H1 (cell line): ENCODE measurements around the gene HSF4. TPM values are rescaled to one million over a fixed set of nuclear protein-coding genes. Genes with fewer than 3 reads are reported as not detected.

Experiments
- CTCF ChIA-PET: fragments of 300-600 bp; sonication (Branson Sonifier 250); formaldehyde crosslinking; loops from one replicate; lab custom pipeline; 2021; ENCODE audit not compliant: partially characterized antibody; lab: Charles Lee
- POLR2A ChIA-PET: fragments of 300-600 bp; sonication (Branson Sonifier 250); formaldehyde crosslinking; loops from one replicate; lab custom pipeline; 2021; ENCODE audit warnings: inconsistent platforms; ENCODE audit not compliant: partially characterized antibody; lab: Charles Lee
- DNase-seq, 2 experiments: peaks; one replicate each; pipeline versions ENCODE4 v3.0.0 to v3.0.0-alpha.2; 2010 to 2022; ENCODE audit warnings: low spot score in 2 of 2, low read depth in 1 of 2, mixed read lengths in 1 of 2
- FAIRE-seq: peaks from 2 replicates; lab custom pipeline; 2011; peaks lifted over from hg19 to GRCh38; lab: Jason Lieb, UNC
- H2AFZ ChIP-seq: 2 replicates; pipeline ENCODE4 v1.8.1; 2012; ENCODE audit warnings: low read length, inconsistent platforms
- H2AK5ac ChIP-seq: 2 replicates; pipeline ENCODE4 v1.6.1; 2013; ENCODE audit warnings: low read depth, low read length
- H2BK120ac ChIP-seq: replicated peaks from 2 replicates; pipeline ENCODE3; 2013; ENCODE audit warnings: low read depth, low read length, inconsistent platforms
- H2BK12ac ChIP-seq: 2 replicates; pipeline ENCODE4 v1.6.1; 2013; ENCODE audit warnings: low read depth, low read length
- H2BK15ac ChIP-seq: 2 replicates; pipeline ENCODE4 v1.6.1; 2013; ENCODE audit warnings: low read length
- H2BK20ac ChIP-seq: 2 replicates; pipeline ENCODE4 v1.6.1; 2013; ENCODE audit warnings: low read length
- H2BK5ac ChIP-seq: 2 replicates; pipeline ENCODE4 v1.6.1; 2013; ENCODE audit warnings: low read depth, low read length
- H3K14ac ChIP-seq: 2 replicates; pipeline ENCODE4 v1.6.1; 2013; ENCODE audit warnings: inconsistent platforms; ENCODE audit not compliant: insufficient read length
- H3K18ac ChIP-seq: 2 replicates; pipeline ENCODE4 v1.6.1; 2013; ENCODE audit warnings: low read length; ENCODE audit errors: extremely low read depth
- H3K23ac ChIP-seq: 2 replicates; pipeline ENCODE4 v1.6.1; 2013; ENCODE audit warnings: inconsistent platforms; ENCODE audit not compliant: insufficient read length
- H3K23me2 ChIP-seq: 2 replicates; pipeline ENCODE4 v1.6.1; 2013; ENCODE audit warnings: low read depth, low read length
- H3K27ac ChIP-seq: 2 replicates; pipeline ENCODE4 v1.6.1; 2011; ENCODE audit warnings: low read depth, low read length, inconsistent platforms
- H3K27me3 ChIP-seq, 4 experiments: replicated peaks in 1 of 4; 1 replicate in 1 of 4; 2 replicates in 3 of 4; pipeline versions ENCODE4 v1.6.1 to v1.8.1; 2011 to 2013; ENCODE audit warnings: low read length in 3 of 4, mild to moderate bottlenecking in 3 of 4, inconsistent platforms in 2 of 4, mixed read lengths in 2 of 4, moderate library complexity in 1 of 4; ENCODE audit not compliant: control insufficient read depth in 3 of 4, insufficient read depth in 3 of 4; ENCODE audit errors: extremely low read depth in 1 of 4
- H3K36me3 ChIP-seq, 4 experiments: 2 replicates each; pipeline versions ENCODE4 v1.6.1 to v1.8.1; 2011 to 2013; ENCODE audit warnings: mild to moderate bottlenecking in 4 of 4, low read length in 3 of 4, moderate library complexity in 2 of 4, control low read depth in 1 of 4, inconsistent platforms in 1 of 4; ENCODE audit not compliant: insufficient read depth in 4 of 4, control insufficient read depth in 2 of 4
- H3K4ac ChIP-seq: replicated peaks from 2 replicates; pipeline ENCODE3; 2013; ENCODE audit warnings: low read length, low read depth, mixed read lengths, inconsistent platforms; ENCODE audit not compliant: insufficient read length
- H3K4me1 ChIP-seq, 4 experiments: replicated peaks in 1 of 4; 1 replicate in 1 of 4; 2 replicates in 3 of 4; pipeline versions ENCODE4 v1.6.1 to v1.8.1; 2011 to 2013; ENCODE audit warnings: low read length in 3 of 4, inconsistent platforms in 2 of 4, mixed read lengths in 1 of 4; ENCODE audit not compliant: insufficient read depth in 4 of 4, control insufficient read depth in 3 of 4
- H3K4me2 ChIP-seq, 2 experiments: 2 replicates each; pipeline versions ENCODE4 v1.6.1 to v1.8.1; 2011 to 2013; ENCODE audit warnings: low read depth in 2 of 2, low read length in 2 of 2, control low read depth in 1 of 2, inconsistent platforms in 1 of 2, mild to moderate bottlenecking in 1 of 2; ENCODE audit not compliant: insufficient read depth in 1 of 2
- H3K4me3 ChIP-seq, 4 experiments: fragments of 200-600, 300-600 bp in 1 of 4; sonication (generic), shearing (Covaris generic), sonication (Bioruptor Twin) in 1 of 4; 2 replicates each; pipeline versions ENCODE4 v1.5.1 to v1.8.1; 2011 to 2016; ENCODE audit warnings: low read length in 4 of 4, low read depth in 3 of 4, control low read depth in 2 of 4, inconsistent platforms in 2 of 4, mild to moderate bottlenecking in 2 of 4, mixed read lengths in 1 of 4, moderate library complexity in 1 of 4; ENCODE audit not compliant: insufficient read depth in 2 of 4; ENCODE audit errors: extremely low read depth in 1 of 4
- H3K56ac ChIP-seq: replicated peaks from 2 replicates; pipeline ENCODE3; 2013; ENCODE audit warnings: low read depth, mild to moderate bottlenecking, mixed read lengths, low read length, inconsistent platforms; ENCODE audit not compliant: insufficient read length
- H3K79me1 ChIP-seq: 2 replicates; pipeline ENCODE4 v1.6.1; 2013; ENCODE audit warnings: low read depth, low read length, control low read depth
- H3K79me2 ChIP-seq, 2 experiments: 2 replicates each; pipeline versions ENCODE4 v1.6.1 to v1.8.1; 2012 to 2013; ENCODE audit warnings: low read length in 2 of 2, mild to moderate bottlenecking in 2 of 2, inconsistent platforms in 1 of 2; ENCODE audit not compliant: insufficient read depth in 2 of 2, control insufficient read depth in 1 of 2
- H3K9ac ChIP-seq, 4 experiments: replicated peaks in 1 of 4; 1 replicate in 1 of 4; 2 replicates in 3 of 4; pipeline versions ENCODE4 v1.6.1 to v1.8.1; 2011 to 2013; ENCODE audit warnings: low read depth in 3 of 4, low read length in 3 of 4, control low read depth in 2 of 4, mild to moderate bottlenecking in 2 of 4, moderate library complexity in 2 of 4, inconsistent platforms in 1 of 4; ENCODE audit errors: extremely low read depth in 1 of 4
- H3K9me3 ChIP-seq, 2 experiments: 2 replicates each; pipeline versions ENCODE4 v1.6.1 to v1.8.1; 2012 to 2013; ENCODE audit warnings: mild to moderate bottlenecking in 2 of 2, moderate library complexity in 2 of 2, control low read depth in 1 of 2, inconsistent platforms in 1 of 2, low read depth in 1 of 2, low read length in 1 of 2, mixed read lengths in 1 of 2; ENCODE audit not compliant: insufficient read depth in 2 of 2
- H4K20me1 ChIP-seq, 2 experiments: replicated peaks in 1 of 2; 2 replicates each; pipeline versions ENCODE3 to v1.8.1; 2011 to 2013; ENCODE audit warnings: inconsistent platforms in 2 of 2, low read length in 2 of 2, mild to moderate bottlenecking in 1 of 2; ENCODE audit not compliant: insufficient read depth in 2 of 2, control insufficient read depth in 1 of 2
- H4K5ac ChIP-seq: 2 replicates; pipeline ENCODE4 v1.6.1; 2013; ENCODE audit warnings: low read length, low read depth, mixed read lengths, inconsistent platforms; ENCODE audit not compliant: insufficient read length
- H4K8ac ChIP-seq: 2 replicates; pipeline ENCODE4 v1.8.0; 2013; ENCODE audit warnings: mild to moderate bottlenecking, moderate library complexity, low read length, inconsistent platforms; ENCODE audit not compliant: insufficient read depth; ENCODE audit errors: extremely low read depth
- H4K91ac ChIP-seq: replicated peaks from 2 replicates; pipeline ENCODE3; 2013; ENCODE audit warnings: low read length, mixed read lengths, inconsistent platforms; ENCODE audit not compliant: insufficient read length
- CBX8 ChIP-seq: fragments of 300-800, 300-1000 bp; sonication (generic); IDR thresholded peaks from 2 replicates; pipeline ENCODE4 v1.7.1; 2016; ENCODE audit warnings: low read depth, low read length, borderline replicate concordance
- GABPA ChIP-seq: IDR thresholded peaks from 2 replicates; pipeline ENCODE4 v1.6.1; 2011; ENCODE audit warnings: mild to moderate bottlenecking, low read length, moderate library complexity, borderline replicate concordance; ENCODE audit not compliant: insufficient read depth
- polyA plus RNA-seq, 7 experiments: library from polyadenylated mRNA; depleted of rRNA in 3 of 7; stranded (reverse) in 5 of 7; unstranded in 2 of 7; fragments of >200 nt in 5 of 7; fragments of 200-250 nt in 2 of 7; gene quantifications; 1 replicate in 5 of 7; 2 replicates in 1 of 7; 4 replicates in 1 of 7; pipeline versions ENCODE4 v1.2.1 to v1.2.3, GENCODE V29; 2011 to 2013; ENCODE audit warnings: missing spikeins in 2 of 7, mixed read lengths in 2 of 7
- total RNA-seq: library from RNA; stranded (reverse); fragmentation: NEBNext Ultra II Directional; extraction: Animal tissue kit (Norgen Biotek cat#: 25700); gene quantifications from 2 replicates; pipeline ENCODE4 v1.2.1, GENCODE V29; 2021

Gene HSF4
- total and polyA plus RNA-seq, 2 of the 8 experiments (the other 6 are each of a cell fraction or from before 2014, with no cell fraction given) = 0.14 TPM; not detected in 1

- no peak overlapping the region for H3K14ac ChIP-seq
- no peaks in the 10 kb centered on the region for H3K4me1 ChIP-seq
- no peak overlapping the region for H3K56ac ChIP-seq
- no peak overlapping the region for H2BK5ac ChIP-seq
- no peak overlapping the region for H3K9ac ChIP-seq
- no peak overlapping the region for H3K23ac ChIP-seq
- H3K4ac ChIP-seq = no peak overlapping the region
- H4K20me1 ChIP-seq = peaks cover 0 to 2% of the 10 kb centered on the region in 2 experiments
- FAIRE-seq = no peak
- no peaks in the 10 kb centered on the region for H3K23me2 ChIP-seq
- no peak overlapping the region for H4K5ac ChIP-seq
- H2BK15ac ChIP-seq = no peak overlapping the region
- no peak overlapping the region for H3K4me2 ChIP-seq
- H3K9me3 ChIP-seq = no peaks in the 10 kb centered on the region
- no peak overlapping the region for H4K8ac ChIP-seq
- DNase-seq = no peak
- no peaks in the 10 kb centered on the region for H3K79me1 ChIP-seq
- H2BK120ac ChIP-seq = no peak overlapping the region
- H2AK5ac ChIP-seq = no peak overlapping the region
- H4K91ac ChIP-seq = no peak overlapping the region
- POLR2A ChIA-PET = no interaction called here
- peaks cover 0 to 2% of the 10 kb centered on the region in 2 experiments; a peak in 1 of 4 replicates for H3K79me2 ChIP-seq
- H2BK12ac ChIP-seq = no peak overlapping the region
- H2BK20ac ChIP-seq = no peak overlapping the region
- no peak overlapping the region for H2AFZ ChIP-seq
- H3K18ac ChIP-seq = no peak overlapping the region
- H3K27ac ChIP-seq = no peak overlapping the region
- no peak overlapping the region for H3K4me3 ChIP-seq
- TF ChIP-seq GABPA (no peak), CBX8 (no peak)
- CTCF ChIA-PET = interaction anchor here (0.9 to 4.7 kb wide), 7 partner anchors 12 to 114 kb away, joined by 3 to 26 read pairs (median 6); partner anchors contain the start of gene B3GNT9
- H3K27me3 ChIP-seq = no peaks in the 10 kb centered on the region
- H3K36me3 ChIP-seq = peaks cover 4 to 12% (median 8%) of the 10 kb centered on the region in 4 experiments; a peak in 5 of 8 replicates
These were observed 36.1 kb upstream of the HSF4 start for GRCh38 chr16:67128417-67128816.
